Ishikawa (cell line): Measurements from ENCODE around the gene GTPBP1.

Experiments used
- CEBPB ChIP-seq: IDR thresholded peaks from 2 replicates; pipeline ENCODE4 v1.6.1; 2012
- CREB1 ChIP-seq: IDR thresholded peaks from 2 replicates; pipeline ENCODE4 v1.6.1; 2012; ENCODE audit warnings: low read depth
- EGR1 ChIP-seq: IDR thresholded peaks from 2 replicates; pipeline ENCODE4 v1.6.1; 2012
- FOXM1 ChIP-seq: IDR thresholded peaks from 2 replicates; pipeline ENCODE4 v1.6.1; 2012; ENCODE audit warnings: low read depth, borderline replicate concordance
- NFIC ChIP-seq: IDR thresholded peaks from 2 replicates; pipeline ENCODE4 v1.6.1; 2012
- RAD21 ChIP-seq: IDR thresholded peaks from 2 replicates; pipeline ENCODE4 v1.6.1; 2012; ENCODE audit warnings: low read depth
- REST ChIP-seq: IDR thresholded peaks from 2 replicates; pipeline ENCODE4 v1.6.1; 2012; ENCODE audit warnings: low read depth, mild to moderate bottlenecking
- TAF1 ChIP-seq: IDR thresholded peaks from 2 replicates; pipeline ENCODE4 v1.6.1; 2012; ENCODE audit warnings: low read depth, mild to moderate bottlenecking
- ZBTB7A ChIP-seq: IDR thresholded peaks from 2 replicates; pipeline ENCODE4 v1.6.1; 2012; ENCODE audit warnings: low read depth

- TF ChIP-seq CREB1 (no peak), CEBPB (no peak), TAF1 (no peak), REST (no peak), FOXM1 (no peak), RAD21 (no peak), NFIC (no peak), EGR1 (no peak), ZBTB7A (no peak)
These were observed 6.9 kb downstream of the GTPBP1 start for GRCh38 chr22:38712486-38713207.
